HCT116 (cell line): ENCODE results near the gene GPHA2. TPM values are rescaled to one million over a fixed set of nuclear protein-coding genes. Genes with fewer than 3 reads are reported as not detected.

Experiments used
- ATAC-seq: fragments of 200-7000 bp; cut with Tn5 transposase; 2 replicates; pipeline ENCODE4 v1.9.1; 2020; ENCODE audit warnings: mild to moderate bottlenecking, moderate library complexity
- BruUV-seq: library from RNA; stranded (reverse); fragments of 400-500 nt; replicated peaks from 2 replicates; lab custom pipeline; 2021; lab: Mats Ljungman, UMichigan
- CTCF ChIA-PET: fragments of 300-600 bp; sonication (Branson Sonifier 250); formaldehyde crosslinking; loops from one replicate; lab custom pipeline; 2021; ENCODE audit warnings: antibody characterized with exemption; lab: Charles Lee
- POLR2A ChIA-PET: fragments of 300-600, 350-600 bp; sonication (Branson Sonifier 250); formaldehyde crosslinking; loops from one replicate; lab custom pipeline; 2021; ENCODE audit warnings: antibody characterized with exemption; lab: Charles Lee
- RAD21 ChIA-PET, 2 experiments: fragments of 300-600 bp; sonication (Branson Sonifier 250); formaldehyde crosslinking; loops; one replicate each; lab custom pipeline; 2023; ENCODE audit warnings: low total read pairs in 2 of 2; ENCODE audit not compliant: uncharacterized antibody in 2 of 2, unreplicated experiment in 2 of 2, low non-redundant PET in 1 of 2; lab: Charles Lee
- DNase-seq: peaks from one replicate; pipeline ENCODE4 v3.0.0-alpha.2; 2010; ENCODE audit warnings: low read depth, low spot score
- H2AFZ ChIP-seq: fragments of 200-600 bp; shearing (Covaris generic), sonication (generic); 2 replicates; pipeline ENCODE4 v1.6.1; 2017; ENCODE audit warnings: low read depth, mixed run types, mixed read lengths, antibody characterized with exemption, low read length; ENCODE audit not compliant: poor library complexity, severe bottlenecking
- H3K27ac ChIP-seq: 2 replicates; pipeline ENCODE4 v1.5.1; 2012; ENCODE audit warnings: low read depth, low read length
- H3K27me3 ChIP-seq: fragments of 200-600 bp; sonication (generic); 2 replicates; pipeline ENCODE4 v1.6.1; 2016; ENCODE audit warnings: mixed run types, low read length, mixed read lengths; ENCODE audit not compliant: insufficient read depth
- H3K36me3 ChIP-seq, 2 experiments: fragments of 200-500 bp in 1 of 2; fragments of 200-600 bp in 1 of 2; sonication (Bioruptor generic) in 1 of 2; sonication (generic) in 1 of 2; 2 replicates each; pipeline versions ENCODE4 v1.5.1 to v1.6.1; 2014 to 2016; ENCODE audit warnings: low read length in 2 of 2, inconsistent platforms in 1 of 2, mixed read lengths in 1 of 2, mixed run types in 1 of 2; ENCODE audit not compliant: insufficient read depth in 2 of 2, control insufficient read depth in 1 of 2
- H3K4me1 ChIP-seq, 2 experiments: fragments of 200-600 bp in 1 of 2; sonication (generic) in 1 of 2; 2 replicates each; pipeline versions ENCODE4 v1.5.1 to v1.6.1; 2012 to 2017; ENCODE audit warnings: low read length in 2 of 2, inconsistent platforms in 1 of 2, mild to moderate bottlenecking in 1 of 2, mixed read lengths in 1 of 2, mixed run types in 1 of 2, moderate library complexity in 1 of 2; ENCODE audit not compliant: insufficient read depth in 2 of 2, control insufficient read depth in 1 of 2
- H3K4me2 ChIP-seq: fragments of 200-600 bp; sonication (generic); 2 replicates; pipeline ENCODE4 v1.6.1; 2017; ENCODE audit warnings: mixed run types, low read length, mixed read lengths
- H3K4me3 ChIP-seq, 2 experiments: fragments of 200-600 bp in 1 of 2; sonication (generic) in 1 of 2; replicated peaks in 1 of 2; 2 replicates each; pipeline ENCODE4 v1.5.1; 2011 to 2016; ENCODE audit warnings: low read length in 2 of 2, control low read depth in 1 of 2, low read depth in 1 of 2, mild to moderate bottlenecking in 1 of 2, mixed read lengths in 1 of 2, mixed run types in 1 of 2
- H3K79me2 ChIP-seq: fragments of 200-600 bp; sonication (generic); 2 replicates; pipeline ENCODE4 v1.6.1; 2017; ENCODE audit warnings: mild to moderate bottlenecking, mixed run types, low read length, moderate library complexity, mixed read lengths; ENCODE audit not compliant: insufficient read depth
- H3K9ac ChIP-seq: fragments of 200-600 bp; sonication (generic); 2 replicates; pipeline ENCODE4 v1.6.1; 2016; ENCODE audit warnings: low read length, mixed read lengths
- H3K9me2 ChIP-seq: fragments of 200-600 bp; sonication (generic), shearing (Covaris generic); 2 replicates; pipeline ENCODE4 v1.6.1; 2017; ENCODE audit warnings: mixed run types, mild to moderate bottlenecking, moderate library complexity; ENCODE audit not compliant: insufficient read depth
- H3K9me3 ChIP-seq, 2 experiments: fragments of 200-500 bp in 1 of 2; fragments of 200-600 bp in 1 of 2; sonication (Bioruptor generic) in 1 of 2; sonication (generic) in 1 of 2; 2 replicates each; pipeline ENCODE4 v1.6.1; 2014 to 2017; ENCODE audit warnings: low read length in 2 of 2, mixed read lengths in 2 of 2, inconsistent platforms in 1 of 2, low read depth in 1 of 2, mild to moderate bottlenecking in 1 of 2, mixed run types in 1 of 2, moderate library complexity in 1 of 2; ENCODE audit not compliant: control insufficient read depth in 1 of 2, insufficient read depth in 1 of 2
- H4K20me1 ChIP-seq: fragments of 200-600 bp; sonication (generic), shearing (Covaris generic); 2 replicates; pipeline ENCODE4 v1.6.1; 2017; ENCODE audit warnings: mixed run types, mild to moderate bottlenecking, moderate library complexity; ENCODE audit not compliant: insufficient read depth
- ATF3 ChIP-seq: IDR thresholded peaks from 2 replicates; pipeline ENCODE4 v1.6.1; 2012
- EZH2 ChIP-seq: fragments of 200-600 bp; sonication (generic); IDR thresholded peaks from 2 replicates; pipeline ENCODE4 v1.6.1; 2017; ENCODE audit warnings: antibody characterized with exemption, mixed run types
- EZH2phosphoT487 ChIP-seq: fragments of 200-600 bp; IDR thresholded peaks from 2 replicates; pipeline ENCODE4 v1.6.1; 2018; ENCODE audit warnings: antibody characterized with exemption, borderline replicate concordance
- FOSL1 ChIP-seq: IDR thresholded peaks from 2 replicates; pipeline ENCODE4 v1.6.1; 2012; ENCODE audit warnings: low read depth
- MAX ChIP-seq: IDR thresholded peaks from 2 replicates; pipeline ENCODE4 v1.6.1; 2012
- POLR2A ChIP-seq: IDR thresholded peaks from 2 replicates; pipeline ENCODE4 v1.7.0; 2011; ENCODE audit warnings: borderline replicate concordance; ENCODE audit not compliant: insufficient read depth, insufficient read length; ENCODE audit errors: extremely low read depth
- REST ChIP-seq: IDR thresholded peaks from 2 replicates; pipeline ENCODE4 v1.6.1; 2012; ENCODE audit warnings: low read depth
- SIN3A ChIP-seq: IDR thresholded peaks from 2 replicates; pipeline ENCODE4 v1.6.1; 2012; ENCODE audit warnings: low read depth
- ZNF274 ChIP-seq: fragments of 200-500 bp; sonication (Bioruptor generic); IDR thresholded peaks from 2 replicates; pipeline ENCODE4 v1.6.1; 2014; ENCODE audit warnings: mild to moderate bottlenecking, low read depth, low read length, inconsistent platforms
- intact Hi-C: fragments of 100-400 bp; cut with micrococcal nuclease; formaldehyde crosslinking; loops from 2 replicates; pipeline ENCODE4 v1.10.0; 2022
- total RNA-seq: library from RNA; stranded (reverse); gene quantifications from one replicate; pipeline ENCODE4 v1.2.1, GENCODE V29; 2021; ENCODE audit not compliant: unreplicated experiment

The GPHA2 gene
- total RNA-seq, 1 experiment from 2014 or later: not detected

- H3K9me3 ChIP-seq: no peaks in the 10 kb centered on the region
- H3K9ac ChIP-seq: no peak overlapping the region
- H3K36me3 ChIP-seq: no peaks in the 10 kb centered on the region
- no peak for ATAC-seq
- RAD21 ChIA-PET: no interaction called here
- H3K4me2 ChIP-seq: no peak overlapping the region
- no peaks in the 10 kb centered on the region for H3K9me2 ChIP-seq
- TF ChIP-seq POLR2A (no peak), REST (no peak), EZH2phosphoT487 (no peak), EZH2 (no peak), MAX (no peak), SIN3A (no peak), ZNF274 (no peak), FOSL1 (no peak), ATF3 (no peak)
- H3K27me3 ChIP-seq: no peaks in the 10 kb centered on the region
- peaks cover 18 to 44% of the 10 kb centered on the region in 2 experiments for H3K4me1 ChIP-seq
- no peak overlapping the region for H2AFZ ChIP-seq
- POLR2A ChIA-PET: interaction anchor here (0.7 kb wide), 1 partner anchor 558 kb away, joined by 3 read pairs; no protein-coding TSS in a partner anchor
- no peak overlapping the region for H3K4me3 ChIP-seq
- H4K20me1 ChIP-seq: no peaks in the 10 kb centered on the region
- CTCF ChIA-PET: interaction anchor here (2.8 kb wide), 1 partner anchor 77 kb away, joined by 7 read pairs; the partner anchor contains the start of gene BATF2
- DNase-seq: no peak
- no TSS peak for BruUV-seq
- H3K27ac ChIP-seq: no peak overlapping the region
- H3K79me2 ChIP-seq: peaks cover 13% of the 10 kb centered on the region; the same call in 1 of the 2 replicates
- intact Hi-C loops: no loop called here
Measured at GRCh38 chr11:64920124-64920523, 15.6 kb downstream of the GPHA2 start.
